HG03469 (cell line): ENCODE results near the gene ESR2.
"Not testable (repeated sequence)": the region's sequence is repeated elsewhere in the genome, so short reads cannot be mapped to it uniquely, and the experiment has no call there.

Source experiments
- ATAC-seq: cut with Tn5 transposase; IDR thresholded peaks from one replicate; pipeline ENCODE4 v1.9.1; 2021; ENCODE audit warnings: mild to moderate bottlenecking, moderate library complexity, moderate number of reproducible peaks; ENCODE audit not compliant: unreplicated experiment

ESR2 gene

GRCh38 chr14:64049616-64050381 lies 244.4 kb downstream of the ESR2 start:
- ATAC-seq: no peak

DNA sequence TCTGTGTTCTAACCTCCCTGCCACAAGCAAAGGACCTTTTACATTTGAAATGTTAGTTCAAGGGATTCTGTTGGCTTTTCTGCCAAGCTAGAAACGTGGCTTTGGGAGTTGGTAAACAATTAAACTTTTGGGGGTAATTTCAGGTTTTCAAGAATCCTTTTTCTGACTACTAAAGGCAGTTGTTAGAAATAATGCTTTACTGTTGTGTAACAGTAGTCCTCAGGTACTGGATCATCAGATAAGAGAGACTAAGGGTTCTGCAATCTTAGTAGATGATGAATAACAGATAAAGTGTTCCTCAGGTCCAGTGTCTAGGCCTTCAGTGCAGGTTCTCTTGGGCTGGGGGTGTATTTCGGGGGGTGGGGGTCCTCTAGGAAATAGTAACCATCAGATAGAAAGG lies 249.1 kb downstream of the ESR2 start:
- no peak for ATAC-seq

DNA sequence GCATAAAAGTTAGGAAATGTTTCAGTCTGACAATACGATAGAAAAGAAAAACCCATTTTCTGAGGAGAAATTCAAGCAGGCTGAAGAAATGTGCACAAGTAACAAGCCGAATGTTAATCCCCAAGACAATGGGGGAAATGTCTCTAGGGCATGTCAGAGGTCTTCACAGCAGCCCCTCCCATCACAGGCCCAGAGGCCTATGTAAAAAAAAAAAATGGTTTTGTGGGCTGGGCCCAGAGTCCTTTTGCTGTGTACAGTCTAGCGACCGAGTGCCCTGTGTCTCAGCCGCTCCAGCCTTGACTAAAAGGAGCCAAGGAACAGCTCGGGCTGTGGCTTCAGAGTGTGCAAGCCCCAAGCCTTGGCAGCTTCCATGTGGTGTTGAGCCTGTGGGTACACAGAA lies 250.9 kb downstream of the ESR2 start:
- ATAC-seq: not testable (repeated sequence)

- no peak for ATAC-seq
Observed at GRCh38 chr14:64040044-64040443, 254.1 kb downstream of the ESR2 start.

- no peak for ATAC-seq
Observed at GRCh38 chr14:64038841-64039542, 255.2 kb downstream of the ESR2 start.

DNA sequence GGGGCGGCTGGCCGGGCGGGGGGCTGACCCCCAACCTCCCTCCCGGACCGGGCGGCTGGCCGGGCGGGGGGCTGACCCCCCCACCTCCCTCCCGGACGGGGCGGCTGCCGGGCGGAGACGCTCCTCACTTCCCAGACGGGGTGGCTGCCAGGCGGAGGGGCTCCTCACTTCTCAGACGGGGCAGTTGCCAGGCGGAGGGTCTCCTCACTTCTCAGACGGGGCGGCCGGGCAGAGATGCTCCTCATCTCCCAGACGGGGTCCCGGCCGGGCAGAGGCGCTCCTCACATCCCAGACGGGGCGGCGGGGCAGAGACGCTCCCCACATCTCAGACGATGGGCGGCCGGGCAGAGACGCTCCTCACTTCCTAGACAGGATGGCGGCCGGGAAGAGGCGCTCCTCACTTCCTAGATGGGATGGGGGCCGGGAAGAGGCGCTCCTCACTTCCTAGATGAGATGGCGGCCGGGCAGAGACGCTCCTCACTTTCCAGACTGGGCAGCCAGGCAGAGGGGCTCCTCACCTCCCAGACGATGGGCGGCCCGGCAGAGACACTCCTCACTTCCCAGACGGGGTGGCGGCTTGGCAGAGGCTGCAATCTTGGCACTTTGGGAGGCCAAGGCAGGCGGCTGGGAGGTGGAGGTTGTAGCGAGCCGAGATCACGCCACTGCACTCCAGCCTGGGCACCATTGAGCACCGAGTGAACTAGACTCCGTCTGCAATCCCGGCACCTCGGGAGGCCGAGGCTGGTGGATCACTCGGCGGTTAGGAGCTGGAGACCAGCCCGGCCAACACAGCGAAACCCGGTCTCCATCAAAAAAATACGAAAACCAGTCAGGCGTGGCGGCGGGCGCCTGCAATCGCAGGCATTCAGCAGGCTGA lies 256.1 kb downstream of the ESR2 start:
- ATAC-seq: not testable (repeated sequence)

GRCh38 chr14:64035143-64035542 lies 259.0 kb downstream of the ESR2 start:
- ATAC-seq: no peak
